IMR-90 (cell line): Measurements from ENCODE around the gene MOXD1.

Experiments used
- BHLHE40 ChIP-seq: fragments of 150-350 bp; IDR thresholded peaks from 2 replicates; pipeline ENCODE4 v1.6.1; 2016; ENCODE audit warnings: mild to moderate bottlenecking, low read depth, low read length
- ELK1 ChIP-seq: fragments of 150-350 bp; IDR thresholded peaks from 2 replicates; pipeline ENCODE4 v1.6.1; 2016; ENCODE audit warnings: low read depth, mild to moderate bottlenecking, low read length, moderate library complexity, borderline replicate concordance
- MXI1 ChIP-seq: IDR thresholded peaks from 2 replicates; pipeline ENCODE4 v1.6.1; 2012; ENCODE audit warnings: low read depth, mild to moderate bottlenecking, low read length, moderate library complexity, borderline replicate concordance
- POLR2A ChIP-seq: IDR thresholded peaks from 2 replicates; pipeline ENCODE4 v1.6.1; 2012; ENCODE audit warnings: mild to moderate bottlenecking, low read depth, low read length
- USF2 ChIP-seq: fragments of 150-350 bp; IDR thresholded peaks from 2 replicates; pipeline ENCODE4 v1.6.1; 2017; ENCODE audit warnings: mild to moderate bottlenecking, antibody characterized with exemption, low read length, low read depth
- TF ChIP-seq, protein P1 (sequence below): conservative IDR thresholded peaks from 2 replicates; pipeline ENCODE4 v1.5.1; 2012; ENCODE audit warnings: mild to moderate bottlenecking, low read depth, low read length, improper control_type of control experiment

GRCh38 chr6:132348231-132348630 lies 53.0 kb downstream of the MOXD1 start:
- TF ChIP-seq POLR2A: no peak
- TF ChIP-seq ELK1: no peak
- TF ChIP-seq, protein P1, sequence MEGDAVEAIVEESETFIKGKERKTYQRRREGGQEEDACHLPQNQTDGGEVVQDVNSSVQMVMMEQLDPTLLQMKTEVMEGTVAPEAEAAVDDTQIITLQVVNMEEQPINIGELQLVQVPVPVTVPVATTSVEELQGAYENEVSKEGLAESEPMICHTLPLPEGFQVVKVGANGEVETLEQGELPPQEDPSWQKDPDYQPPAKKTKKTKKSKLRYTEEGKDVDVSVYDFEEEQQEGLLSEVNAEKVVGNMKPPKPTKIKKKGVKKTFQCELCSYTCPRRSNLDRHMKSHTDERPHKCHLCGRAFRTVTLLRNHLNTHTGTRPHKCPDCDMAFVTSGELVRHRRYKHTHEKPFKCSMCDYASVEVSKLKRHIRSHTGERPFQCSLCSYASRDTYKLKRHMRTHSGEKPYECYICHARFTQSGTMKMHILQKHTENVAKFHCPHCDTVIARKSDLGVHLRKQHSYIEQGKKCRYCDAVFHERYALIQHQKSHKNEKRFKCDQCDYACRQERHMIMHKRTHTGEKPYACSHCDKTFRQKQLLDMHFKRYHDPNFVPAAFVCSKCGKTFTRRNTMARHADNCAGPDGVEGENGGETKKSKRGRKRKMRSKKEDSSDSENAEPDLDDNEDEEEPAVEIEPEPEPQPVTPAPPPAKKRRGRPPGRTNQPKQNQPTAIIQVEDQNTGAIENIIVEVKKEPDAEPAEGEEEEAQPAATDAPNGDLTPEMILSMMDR: no peak
- no peak for TF ChIP-seq BHLHE40
- TF ChIP-seq USF2: no peak
- TF ChIP-seq MXI1: no peak
